Trophoblast cell (in vitro differentiated cells and primary cell): ENCODE results near the gene CHN2.

ENCODE experiments used
- DNase-seq, 2 donors: peaks; one replicate each; pipeline ENCODE4 v3.0.0-alpha.2; 2016
- H2AFZ ChIP-seq: 2 replicates; pipeline ENCODE4 v1.6.1; 2013; ENCODE audit warnings: low read length, moderate library complexity, mild to moderate bottlenecking; ENCODE audit not compliant: insufficient read depth, poor library complexity
- H2AK5ac ChIP-seq: 2 replicates; pipeline ENCODE4 v1.6.1; 2013; ENCODE audit warnings: mild to moderate bottlenecking, low read length
- H2BK120ac ChIP-seq: 2 replicates; pipeline ENCODE4 v1.6.1; 2013; ENCODE audit warnings: low read length, mild to moderate bottlenecking, moderate library complexity; ENCODE audit not compliant: insufficient read depth, poor library complexity
- H2BK12ac ChIP-seq: 2 replicates; pipeline ENCODE4 v1.6.1; 2013; ENCODE audit warnings: mild to moderate bottlenecking, low read length, moderate library complexity
- H2BK5ac ChIP-seq: 2 replicates; pipeline ENCODE4 v1.6.1; 2013; ENCODE audit warnings: low read length, low read depth, moderate library complexity, mild to moderate bottlenecking; ENCODE audit not compliant: poor library complexity
- H3K14ac ChIP-seq: 2 replicates; pipeline ENCODE4 v1.6.1; 2013; ENCODE audit warnings: mild to moderate bottlenecking, low read length
- H3K18ac ChIP-seq: 2 replicates; pipeline ENCODE4 v1.6.1; 2013; ENCODE audit warnings: mild to moderate bottlenecking, low read length
- H3K23ac ChIP-seq: 2 replicates; pipeline ENCODE4 v1.6.1; 2013; ENCODE audit warnings: low read length
- H3K27ac ChIP-seq: 2 replicates; pipeline ENCODE4 v1.5.1; 2013; ENCODE audit warnings: low read depth, mild to moderate bottlenecking, inconsistent platforms, low read length, moderate library complexity
- H3K27me3 ChIP-seq: 2 replicates; pipeline ENCODE4 v1.6.1; 2013; ENCODE audit warnings: inconsistent platforms, mild to moderate bottlenecking, low read length, moderate library complexity; ENCODE audit not compliant: insufficient read depth
- H3K36me3 ChIP-seq, 2 experiments: 1 replicate in 1 of 2; 2 replicates in 1 of 2; pipeline ENCODE4 v1.6.1; 2013; ENCODE audit warnings: low read length in 2 of 2, mild to moderate bottlenecking in 2 of 2, moderate library complexity in 1 of 2; ENCODE audit not compliant: insufficient read depth in 2 of 2, control insufficient read depth in 1 of 2
- H3K4ac ChIP-seq: 2 replicates; pipeline ENCODE4 v1.6.1; 2013; ENCODE audit warnings: low read depth, mild to moderate bottlenecking, low read length, moderate library complexity
- H3K4me1 ChIP-seq, 2 experiments: 1 replicate in 1 of 2; 2 replicates in 1 of 2; pipeline ENCODE4 v1.6.1; 2013; ENCODE audit warnings: low read length in 2 of 2, mild to moderate bottlenecking in 2 of 2, moderate library complexity in 1 of 2; ENCODE audit not compliant: insufficient read depth in 2 of 2, control insufficient read depth in 1 of 2
- H3K4me2 ChIP-seq: 2 replicates; pipeline ENCODE4 v1.6.1; 2013; ENCODE audit warnings: inconsistent platforms, mild to moderate bottlenecking, low read length, moderate library complexity
- H3K4me3 ChIP-seq: 2 replicates; pipeline ENCODE4 v1.5.1; 2013; ENCODE audit warnings: mild to moderate bottlenecking, low read depth, low read length, inconsistent platforms
- H3K79me1 ChIP-seq: one replicate; pipeline ENCODE4 v1.6.1; 2013; ENCODE audit warnings: low read length
- H3K79me2 ChIP-seq: 2 replicates; pipeline ENCODE4 v1.6.1; 2013; ENCODE audit warnings: low read length, mild to moderate bottlenecking; ENCODE audit not compliant: control insufficient read depth, insufficient read depth, poor library complexity
- H3K9ac ChIP-seq: 2 replicates; pipeline ENCODE4 v1.6.1; 2013; ENCODE audit warnings: mild to moderate bottlenecking, low read length
- H3K9me3 ChIP-seq: 2 replicates; pipeline ENCODE4 v1.6.1; 2013; ENCODE audit warnings: low read depth, mild to moderate bottlenecking, control low read depth, inconsistent platforms, low read length; ENCODE audit not compliant: insufficient read depth
- H4K12ac ChIP-seq: 2 replicates; pipeline ENCODE4 v1.6.1; 2013; ENCODE audit warnings: low read depth, mild to moderate bottlenecking, low read length, moderate library complexity
- H4K8ac ChIP-seq: 2 replicates; pipeline ENCODE4 v1.6.1; 2013; ENCODE audit warnings: low read depth, mild to moderate bottlenecking, low read length, moderate library complexity
- H4K91ac ChIP-seq: one replicate; pipeline ENCODE4 v1.6.1; 2013; ENCODE audit warnings: low read depth, mild to moderate bottlenecking, low read length, moderate library complexity
- WGBS: extraction: QIAGEN DNeasy Blood & Tissue Kit; methylation state at CpG from one replicate; pipeline ENCODE4 v1.1.7; 2013; ENCODE audit warnings: missing lambda C conversion rate; ENCODE audit not compliant: insufficient read length, insufficient coverage; ENCODE audit errors: extremely low coverage; 5-methylcytosine and 5-hydroxymethylcytosine counted together

CHN2 gene

GRCh38 chr7:29315892-29316270 lies 121.3 kb downstream of the CHN2 start:
- Histone ChIP-seq H3K27me3 (no peaks in the 10 kb centered on the region), H3K23ac (no peak overlapping the region), H3K79me2 (no peaks in the 10 kb centered on the region), H3K14ac (no peak overlapping the region), H3K9me3 (no peaks in the 10 kb centered on the region), H4K8ac (no peak overlapping the region), H2AFZ (no peak overlapping the region), H3K79me1 (no peaks in the 10 kb centered on the region), H4K91ac (no peak overlapping the region), H3K9ac (no peak overlapping the region), H3K4ac (no peak overlapping the region), H3K18ac (no peak overlapping the region), H3K4me3 (no peak overlapping the region), H2BK120ac (no peak overlapping the region), H3K27ac (no peak overlapping the region), H3K36me3 (peaks cover 0 to 2% of the 10 kb centered on the region in 2 experiments), H4K12ac (no peak overlapping the region), H3K4me1 (peaks cover 10% of the 10 kb centered on the region in 2 experiments), H2BK12ac (no peak overlapping the region), H3K4me2 (no peak overlapping the region), H2AK5ac (no peak overlapping the region), H2BK5ac (no peak overlapping the region)
- no peak for DNase-seq
- WGBS: no CpG with 5 or more reads among the region's 2 CpGs

- no peak overlapping the region for H3K4ac ChIP-seq
- H3K9ac ChIP-seq: no peak overlapping the region
- no peaks in the 10 kb centered on the region for H3K9me3 ChIP-seq
- no CpG with 5 or more reads among the region's 3 CpGs for WGBS
- H3K23ac ChIP-seq: no peak overlapping the region
- H3K18ac ChIP-seq: no peak overlapping the region
- H3K14ac ChIP-seq: no peak overlapping the region
- H3K79me1 ChIP-seq: no peaks in the 10 kb centered on the region
- peaks cover 10% of the 10 kb centered on the region in 2 experiments for H3K4me1 ChIP-seq
- no peak for DNase-seq
- H2BK5ac ChIP-seq: no peak overlapping the region
- H4K8ac ChIP-seq: no peak overlapping the region
- no peak overlapping the region for H4K91ac ChIP-seq
- H3K27ac ChIP-seq: no peak overlapping the region
- H2BK120ac ChIP-seq: no peak overlapping the region
- H3K4me2 ChIP-seq: no peak overlapping the region
- H2AFZ ChIP-seq: no peak overlapping the region
- no peak overlapping the region for H3K4me3 ChIP-seq
- no peak overlapping the region for H2BK12ac ChIP-seq
- H2AK5ac ChIP-seq: no peak overlapping the region
- H3K36me3 ChIP-seq: peaks cover 0 to 2% of the 10 kb centered on the region in 2 experiments
- no peaks in the 10 kb centered on the region for H3K79me2 ChIP-seq
- no peak overlapping the region for H4K12ac ChIP-seq
- no peaks in the 10 kb centered on the region for H3K27me3 ChIP-seq
These were observed 122.4 kb downstream of the CHN2 start for GRCh38 chr7:29316926-29317325.

- H2BK120ac ChIP-seq: no peak overlapping the region
- no peak overlapping the region for H3K18ac ChIP-seq
- no peak overlapping the region for H2BK12ac ChIP-seq
- H3K36me3 ChIP-seq: peaks cover 0 to 5% of the 10 kb centered on the region in 2 experiments
- H3K9me3 ChIP-seq: no peaks in the 10 kb centered on the region
- H4K91ac ChIP-seq: no peak overlapping the region
- no peak overlapping the region for H3K4me2 ChIP-seq
- no peaks in the 10 kb centered on the region for H3K79me1 ChIP-seq
- H3K4ac ChIP-seq: no peak overlapping the region
- H3K4me3 ChIP-seq: no peak overlapping the region
- H4K8ac ChIP-seq: no peak overlapping the region
- H2BK5ac ChIP-seq: no peak overlapping the region
- no peaks in the 10 kb centered on the region for H3K27me3 ChIP-seq
- no peak overlapping the region for H3K9ac ChIP-seq
- H3K23ac ChIP-seq: no peak overlapping the region
- WGBS: no CpG with 5 or more reads among the region's 9 CpGs
- H2AK5ac ChIP-seq: no peak overlapping the region
- H4K12ac ChIP-seq: no peak overlapping the region
- peaks cover 10% of the 10 kb centered on the region in 2 experiments for H3K4me1 ChIP-seq
- no peaks in the 10 kb centered on the region for H3K79me2 ChIP-seq
- DNase-seq: no peak
- H3K14ac ChIP-seq: no peak overlapping the region
- no peak overlapping the region for H2AFZ ChIP-seq
- no peak overlapping the region for H3K27ac ChIP-seq
These were observed 124.5 kb downstream of the CHN2 start for GRCh38 chr7:29318853-29319718.

- Histone ChIP-seq H3K79me2 (no peaks in the 10 kb centered on the region), H3K9me3 (no peaks in the 10 kb centered on the region), H3K4me3 (no peak overlapping the region), H3K9ac (no peak overlapping the region), H4K8ac (no peak overlapping the region), H2AFZ (no peak overlapping the region), H3K4me2 (no peak overlapping the region), H3K18ac (no peak overlapping the region), H3K79me1 (no peaks in the 10 kb centered on the region), H4K12ac (no peak overlapping the region), H2AK5ac (no peak overlapping the region), H3K4me1 (peaks cover 10% of the 10 kb centered on the region in 2 experiments), H3K14ac (no peak overlapping the region), H3K36me3 (peaks cover 0 to 5% of the 10 kb centered on the region in 2 experiments), H2BK120ac (no peak overlapping the region), H3K27ac (no peak overlapping the region), H3K4ac (no peak overlapping the region), H4K91ac (no peak overlapping the region), H3K27me3 (no peaks in the 10 kb centered on the region), H3K23ac (no peak overlapping the region), H2BK12ac (no peak overlapping the region), H2BK5ac (no peak overlapping the region)
- WGBS: no CpG with 5 or more reads among the region's 10 CpGs
- DNase-seq: peak in 1 of 2 donors; percentile 31
These were observed 125.3 kb downstream of the CHN2 start for GRCh38 chr7:29319719-29320521.
